Heart left ventricle (tissue), 13 donors: Measurements from ENCODE around the gene CSMD2.

Source experiments
- CTCF ChIP-seq, 12 donors: fragments of 200-600 bp; sonication (generic) in 4 of 12; IDR thresholded peaks; one replicate each; pipeline versions ENCODE4 v1.5.0 to v1.8.0; 2018 to 2022; ENCODE audit warnings: antibody characterized with exemption in 12 of 12, mild to moderate bottlenecking in 5 of 12
- POLR2A ChIP-seq, 2 donors: fragments of 450-650 bp; IDR thresholded peaks; one replicate each; pipeline ENCODE4 v1.6.1; 2017; ENCODE audit warnings: antibody characterized with exemption in 2 of 2, mild to moderate bottlenecking in 2 of 2, moderate library complexity in 2 of 2
- donor health status: ischemic (EF 13 %, LVEDD 7.1; RV severe dilation, severe dysfunction).
- donor health status: DM: no; HTN: yes; CAD: no.
- donor health status: DM: no; HTN: no; CAD: no.
- donor health status: ischemic (EF 25% LVEDD 6.9; RV normal size, moderate dysfunction).
- donor health status: ischemic (EF 25% LVEDD 5.7; RV mildly dilated, moderate dysfunction).
- donor health status: ischemic (EF 35%, LVEDD 5.7; RV mildly dilated, moderate dysfunction).
- donor health status: nonischemic (EF 11% LVEDD 7.7; RV severe dilation, severe dysfunction).
- donor health status: DM: yes; HTN: yes; CAD: no.
- donor health status: PGD.
- donor health status: ischemic (EF 29% LVEDD 5.4; RV normal size, mild dysfunction).
- donor health status: nonischemic (EF 23%, LVEDD 6.1; RV moderate dilation, normal function).

- TF ChIP-seq CTCF (IDR thresholded peaks at IDR 0.05) (no peak), POLR2A (IDR thresholded peaks at IDR 0.05) (no peak)
Measured at GRCh38 chr1:33962061-33962460, 203.0 kb downstream of the CSMD2 start.
